Measurements from ENCODE around the gene RANBP17.

DNA sequence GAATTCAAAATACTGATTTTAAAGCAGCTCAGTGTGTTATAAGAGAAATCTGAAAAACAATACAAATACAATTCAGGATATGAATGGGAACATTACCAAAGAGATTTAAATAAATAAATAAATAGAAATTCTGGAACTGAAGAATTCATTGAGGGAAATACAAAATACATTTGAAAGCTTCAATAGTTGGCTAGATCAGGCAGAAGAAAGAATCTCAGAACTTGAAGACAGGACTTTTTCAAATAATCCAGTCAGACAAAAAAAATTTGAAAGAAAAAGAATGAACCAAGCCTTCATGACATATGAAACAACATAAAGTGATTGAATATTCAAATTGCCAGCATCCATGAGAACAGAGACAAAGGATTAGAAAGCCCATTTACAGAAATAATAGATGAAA, 387.6 kb downstream of the RANBP17 start:
- TF ChIP-seq WT1 (tag by site-specific recombination; IDR thresholded peaks at IDR 0.05) = no peak
- TF ChIP-seq, protein P1, sequence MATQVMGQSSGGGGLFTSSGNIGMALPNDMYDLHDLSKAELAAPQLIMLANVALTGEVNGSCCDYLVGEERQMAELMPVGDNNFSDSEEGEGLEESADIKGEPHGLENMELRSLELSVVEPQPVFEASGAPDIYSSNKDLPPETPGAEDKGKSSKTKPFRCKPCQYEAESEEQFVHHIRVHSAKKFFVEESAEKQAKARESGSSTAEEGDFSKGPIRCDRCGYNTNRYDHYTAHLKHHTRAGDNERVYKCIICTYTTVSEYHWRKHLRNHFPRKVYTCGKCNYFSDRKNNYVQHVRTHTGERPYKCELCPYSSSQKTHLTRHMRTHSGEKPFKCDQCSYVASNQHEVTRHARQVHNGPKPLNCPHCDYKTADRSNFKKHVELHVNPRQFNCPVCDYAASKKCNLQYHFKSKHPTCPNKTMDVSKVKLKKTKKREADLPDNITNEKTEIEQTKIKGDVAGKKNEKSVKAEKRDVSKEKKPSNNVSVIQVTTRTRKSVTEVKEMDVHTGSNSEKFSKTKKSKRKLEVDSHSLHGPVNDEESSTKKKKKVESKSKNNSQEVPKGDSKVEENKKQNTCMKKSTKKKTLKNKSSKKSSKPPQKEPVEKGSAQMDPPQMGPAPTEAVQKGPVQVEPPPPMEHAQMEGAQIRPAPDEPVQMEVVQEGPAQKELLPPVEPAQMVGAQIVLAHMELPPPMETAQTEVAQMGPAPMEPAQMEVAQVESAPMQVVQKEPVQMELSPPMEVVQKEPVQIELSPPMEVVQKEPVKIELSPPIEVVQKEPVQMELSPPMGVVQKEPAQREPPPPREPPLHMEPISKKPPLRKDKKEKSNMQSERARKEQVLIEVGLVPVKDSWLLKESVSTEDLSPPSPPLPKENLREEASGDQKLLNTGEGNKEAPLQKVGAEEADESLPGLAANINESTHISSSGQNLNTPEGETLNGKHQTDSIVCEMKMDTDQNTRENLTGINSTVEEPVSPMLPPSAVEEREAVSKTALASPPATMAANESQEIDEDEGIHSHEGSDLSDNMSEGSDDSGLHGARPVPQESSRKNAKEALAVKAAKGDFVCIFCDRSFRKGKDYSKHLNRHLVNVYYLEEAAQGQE (tag by site-specific recombination; IDR thresholded peaks at IDR 0.05) = no peak
- TF ChIP-seq, protein P2, sequence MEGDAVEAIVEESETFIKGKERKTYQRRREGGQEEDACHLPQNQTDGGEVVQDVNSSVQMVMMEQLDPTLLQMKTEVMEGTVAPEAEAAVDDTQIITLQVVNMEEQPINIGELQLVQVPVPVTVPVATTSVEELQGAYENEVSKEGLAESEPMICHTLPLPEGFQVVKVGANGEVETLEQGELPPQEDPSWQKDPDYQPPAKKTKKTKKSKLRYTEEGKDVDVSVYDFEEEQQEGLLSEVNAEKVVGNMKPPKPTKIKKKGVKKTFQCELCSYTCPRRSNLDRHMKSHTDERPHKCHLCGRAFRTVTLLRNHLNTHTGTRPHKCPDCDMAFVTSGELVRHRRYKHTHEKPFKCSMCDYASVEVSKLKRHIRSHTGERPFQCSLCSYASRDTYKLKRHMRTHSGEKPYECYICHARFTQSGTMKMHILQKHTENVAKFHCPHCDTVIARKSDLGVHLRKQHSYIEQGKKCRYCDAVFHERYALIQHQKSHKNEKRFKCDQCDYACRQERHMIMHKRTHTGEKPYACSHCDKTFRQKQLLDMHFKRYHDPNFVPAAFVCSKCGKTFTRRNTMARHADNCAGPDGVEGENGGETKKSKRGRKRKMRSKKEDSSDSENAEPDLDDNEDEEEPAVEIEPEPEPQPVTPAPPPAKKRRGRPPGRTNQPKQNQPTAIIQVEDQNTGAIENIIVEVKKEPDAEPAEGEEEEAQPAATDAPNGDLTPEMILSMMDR (tag by site-specific recombination; IDR thresholded peaks at IDR 0.05) = no peak
- no peak for TF ChIP-seq ZNF354C (tag by site-specific recombination; IDR thresholded peaks at IDR 0.05; ENCODE audit: borderline replicate concordance, low read depth)
